Adrenal gland (tissue), 12 donors: ENCODE measurements around the gene TRAPPC12. TPM values are rescaled to one million over a fixed set of nuclear protein-coding genes. Genes with fewer than 3 reads are reported as not detected.
A peak's percentile ranks its signal among the peaks of the same experiment; 100 is the strongest.

Experiments
- DNase-seq, 7 donors: peaks; one replicate each; pipeline ENCODE4 v3.0.0-alpha.2; 2019 to 2020
- H3K27ac ChIP-seq, 5 donors: fragments of 200-600 bp; sonication (generic) in 4 of 5; 1 replicate in 3 of 5; 2 replicates in 2 of 5; pipeline versions ENCODE4 v1.5.1 to v1.8.0; 2016 to 2020; ENCODE audit warnings: mild to moderate bottlenecking in 1 of 5
- H3K27me3 ChIP-seq: fragments of 200-600 bp; 2 replicates; pipeline ENCODE4 v1.8.0; 2021
- H3K36me3 ChIP-seq, 2 donors: fragments of 200-600 bp; replicated peaks in 1 of 2; 1 replicate in 1 of 2; 2 replicates in 1 of 2; pipeline versions ENCODE4 v1.5.1 to v1.8.0; 2018 to 2022
- H3K4me1 ChIP-seq, 2 donors: fragments of 200-600 bp; replicated peaks in 1 of 2; 1 replicate in 1 of 2; 2 replicates in 1 of 2; pipeline versions ENCODE4 v1.5.1 to v1.8.0; 2018 to 2021
- H3K4me3 ChIP-seq, 4 donors: fragments of 200-600 bp; sonication (generic) in 3 of 4; one replicate each; pipeline ENCODE4 v1.5.1; 2016 to 2018
- H3K9me3 ChIP-seq, 3 donors: fragments of 200-600 bp; sonication (generic) in 1 of 3; replicated peaks in 1 of 3; 1 replicate in 2 of 3; 2 replicates in 1 of 3; pipeline versions ENCODE4 v1.5.1 to v1.8.0; 2016 to 2021
- CTCF ChIP-seq, 6 experiments: fragments of 450-650 bp in 4 of 6; fragments of 200-600 bp in 2 of 6; sonication (generic) in 1 of 6; IDR thresholded peaks; 1 replicate in 5 of 6; 2 replicates in 1 of 6; pipeline versions ENCODE4 v1.5.1 to v1.8.0; 2016 to 2021; ENCODE audit warnings: antibody characterized with exemption in 6 of 6, mild to moderate bottlenecking in 2 of 6, moderate library complexity in 1 of 6
- POLR2A ChIP-seq, 2 donors: fragments of 450-650 bp; IDR thresholded peaks; one replicate each; pipeline ENCODE4 v1.6.1; 2017; ENCODE audit warnings: antibody characterized with exemption in 2 of 2, mild to moderate bottlenecking in 2 of 2, moderate library complexity in 1 of 2
- WGBS, 4 donors: extraction: QIAGEN DNeasy Blood & Tissue Kit in 2 of 4; methylation state at CpG; one replicate each; pipeline versions ENCODE4 v1.1.5 to v1.1.7; 2013 to 2017; 5-methylcytosine and 5-hydroxymethylcytosine counted together
- intact Hi-C, 2 donors: fragments of 100-400 bp; cut with DNase I; formaldehyde crosslinking; loops; one replicate each; pipeline versions ENCODE4 v1.14.1 to v1.15.0; 2022 to 2023
- polyA plus RNA-seq, 3 donors: library from polyadenylated mRNA; stranded (reverse); fragments of 200-250 nt in 2 of 3; fragments of 350-450 nt in 1 of 3; fragmentation: Illumina TruSeq in 1 of 3; extraction: RNeasy Lipid Tissue Mini Kit (QIAGEN cat#74804) in 1 of 3; gene quantifications; one replicate each; pipeline ENCODE4 v1.2.3, GENCODE V29; 2013 to 2014
- total RNA-seq, 9 donors: library from RNA; depleted of rRNA in 4 of 9; stranded (reverse); fragments of >200 nt in 4 of 9; fragments of 120-200 nt in 1 of 9; fragmentation: NEBNext Ultra II Directional in 1 of 9; extraction: Animal tissue kit (Norgen Biotek cat#: 25700) in 1 of 9; gene quantifications; one replicate each; pipeline versions ENCODE4 v1.1.0 to v1.2.4, GENCODE V29; 2013 to 2023
- donor health status: healthy with polysubstance abuse.
- donor health status: Bipolar disorder and iron deficiency.
- donor health status: DM: yes; HTN: yes; CAD: no.
- donor health status: DM: no; HTN: no; CAD: no.
- donor health status: DM: no; HTN: no; CAD: no.
- donor health status: DM: yes; HTN: yes; CAD: no.

TRAPPC12 gene
- total and polyA plus RNA-seq, 12 donors, result 58.3 to 334 (median 99.5) TPM

DNA sequence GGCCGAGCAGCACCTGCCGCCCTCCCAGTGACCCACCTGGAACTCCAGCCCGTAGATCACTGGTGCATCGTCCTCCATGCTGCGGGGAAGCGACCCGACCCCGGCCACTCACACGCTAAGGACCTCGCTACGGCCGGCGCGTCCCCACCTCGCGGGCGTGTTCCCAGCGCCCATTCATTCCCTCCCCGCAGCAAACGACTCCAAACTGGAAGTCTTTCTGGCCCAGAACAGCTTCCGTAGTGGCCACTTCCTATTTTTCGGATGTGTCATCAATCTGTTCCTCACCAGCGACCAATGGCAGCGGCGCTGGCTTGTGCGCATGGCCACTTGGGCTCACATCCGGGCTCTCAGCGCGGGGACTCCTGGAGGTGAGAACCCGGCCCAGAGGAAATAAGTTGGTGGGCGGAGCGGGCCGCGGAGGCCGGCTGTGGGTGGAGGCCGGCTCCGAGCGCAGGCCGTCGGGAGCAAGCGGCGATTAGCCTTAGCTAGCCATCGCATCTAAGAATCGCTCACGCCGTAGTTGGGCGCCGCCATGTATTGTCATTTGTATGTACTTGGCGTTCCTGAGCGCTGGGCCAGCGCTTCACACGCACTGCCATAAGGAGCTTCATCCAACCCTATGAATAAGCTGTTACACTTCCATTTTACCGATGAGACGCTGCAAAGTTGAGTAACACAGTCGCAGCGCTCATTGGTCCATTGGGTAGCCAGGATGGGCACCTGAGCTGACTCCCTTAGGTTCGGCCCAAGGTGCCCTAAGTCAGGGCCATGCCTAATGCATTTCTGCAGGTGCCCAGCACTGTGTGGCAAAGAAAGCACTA is 1.7 kb upstream of the TRAPPC12 start, which contains the start of gene EIPR1:
Gene EIPR1 (minus strand): TSS at position 207 of the 821 bp plus-strand sequence. CDS start 129 bp downstream, at position 78.
- H3K27ac ChIP-seq, result peak within 1 kb of the TSS; percentile 28 to 96 (median 80)
- H3K4me3 ChIP-seq, result peak within 1 kb of the TSS; percentile 46 to 81 (median 60)
- intact Hi-C loops, result no loop called here
- peaks cover 0 to 5% of the 10 kb centered on the region in 2 donors for H3K36me3 ChIP-seq
- peaks cover 7 to 37% of the 10 kb centered on the region in 2 donors for H3K4me1 ChIP-seq
- WGBS, 4 donors, result 1 to 3% (median 1%) methylated on average over 37 to 57 of the region's 57 CpGs
- peak; percentile 97 to 100 (median 99) for DNase-seq
- no peaks in the 10 kb centered on the region for H3K9me3 ChIP-seq
- TF ChIP-seq CTCF (IDR thresholded peaks at IDR 0.05) (peak in 3 of 6 experiments; percentile 13 to 38 (median 19)), POLR2A (IDR thresholded peaks at IDR 0.05) (peak; percentile 70 to 95)
- no peaks in the 10 kb centered on the region for H3K27me3 ChIP-seq

DNA sequence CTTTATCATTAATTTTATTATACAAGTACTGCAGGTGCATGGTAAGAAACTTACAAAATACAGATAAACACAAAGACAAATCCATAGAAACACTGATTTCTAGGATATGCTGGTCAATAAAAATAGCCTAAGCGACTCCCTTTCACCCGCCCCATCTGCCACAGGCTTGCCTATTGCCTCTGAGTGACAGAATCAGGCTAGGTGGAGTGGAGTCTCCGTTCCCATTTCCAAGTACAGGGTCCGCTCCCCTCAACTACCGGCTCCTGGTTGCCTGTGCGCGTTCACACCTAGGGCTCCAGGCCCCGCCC is 201 bp upstream of the TRAPPC12 start:
- Histone ChIP-seq H3K4me3 (peak overlapping the region in 3 of 4 donors; percentile 52 to 81 (median 74)), H3K36me3 (peaks cover 0 to 5% of the 10 kb centered on the region in 2 donors), H3K9me3 (no peaks in the 10 kb centered on the region), H3K4me1 (peaks cover 7 to 40% of the 10 kb centered on the region in 2 donors), H3K27me3 (no peaks in the 10 kb centered on the region), H3K27ac (peak overlapping the region; percentile 57 to 95 (median 89))
- 6 to 18% (median 9%) methylated on average over 3 to 8 of the region's 8 CpGs for WGBS, 4 donors
- intact Hi-C loops, result no loop called here
- TF ChIP-seq CTCF (IDR thresholded peaks at IDR 0.05) (no peak), POLR2A (IDR thresholded peaks at IDR 0.05) (no peak)
- no peak for DNase-seq

- H3K4me1 ChIP-seq, result peaks cover 0 to 8% of the 10 kb centered on the region in 2 donors
- H3K27me3 ChIP-seq, result no peaks in the 10 kb centered on the region
- WGBS, 4 donors, result 82 to 85% (median 84%) methylated on average over 10 of the region's 10 CpGs
- no peak overlapping the region for H3K4me3 ChIP-seq
- TF ChIP-seq POLR2A (IDR thresholded peaks at IDR 0.05), result no peak
- TF ChIP-seq CTCF (IDR thresholded peaks at IDR 0.05), result no peak
- intact Hi-C loops, result no loop called here
- no peak overlapping the region for H3K27ac ChIP-seq
- H3K36me3 ChIP-seq, result peaks cover 0 to 46% of the 10 kb centered on the region in 2 donors
- H3K9me3 ChIP-seq, result no peaks in the 10 kb centered on the region
- DNase-seq, result no peak
These were observed 7.0 kb downstream of the TRAPPC12 start for GRCh38 chr2:3386448-3386958.

DNA sequence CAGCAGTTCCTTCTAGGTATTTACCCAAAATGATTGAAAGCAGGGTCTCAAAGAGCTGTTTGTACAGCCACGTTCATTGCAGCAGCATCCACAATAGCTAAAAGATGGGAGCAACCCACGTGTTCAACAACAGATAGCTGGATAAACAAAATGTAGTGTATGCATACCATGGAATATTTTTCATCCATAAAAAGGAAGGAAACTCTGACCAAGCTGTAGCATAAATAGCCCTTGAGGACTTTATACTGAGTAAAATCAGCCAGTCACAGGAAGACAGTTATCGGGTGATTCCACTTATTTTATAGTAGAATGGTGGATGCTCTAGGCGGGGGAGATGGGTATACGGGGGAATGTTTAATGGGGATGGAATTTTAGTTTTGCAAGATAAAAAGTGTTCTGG is 7.5 kb downstream of the TRAPPC12 start:
- TF ChIP-seq POLR2A (IDR thresholded peaks at IDR 0.05) (no peak), CTCF (IDR thresholded peaks at IDR 0.05) (no peak)
- no peak overlapping the region for H3K27ac ChIP-seq
- DNase-seq, result no peak
- WGBS, 4 donors, result 84 to 89% (median 87%) methylated on average over 5 of the region's 5 CpGs
- H3K4me3 ChIP-seq, result no peak overlapping the region
- intact Hi-C loops, result no loop called here
- H3K9me3 ChIP-seq, result no peaks in the 10 kb centered on the region
- H3K36me3 ChIP-seq, result peaks cover 0 to 51% of the 10 kb centered on the region in 2 donors
- no peaks in the 10 kb centered on the region for H3K27me3 ChIP-seq
- H3K4me1 ChIP-seq, result peaks cover 0 to 8% of the 10 kb centered on the region in 2 donors
